ENCODE data around the gene HDLBP.

Gene HDLBP

GRCh38 chr2:241232736-241233575 is 82.5 kb downstream of the HDLBP start:
- H3K4me1 ChIP-seq (ENCODE audit: low read length) = no peaks in the 10 kb centered on the region
- H3K9ac ChIP-seq (ENCODE audit: low read length) = no peak overlapping the region
- H3K4me2 ChIP-seq (ENCODE audit: low read length) = no peak overlapping the region
- H3K4me3 ChIP-seq (ENCODE audit: low read length) = no peak overlapping the region
- peaks cover 24% of the 10 kb centered on the region for H3K36me3 ChIP-seq (replicated peaks; ENCODE audit: low read depth, low read length)
- no peak for TF ChIP-seq EZH2phosphoT487 (IDR thresholded peaks at IDR 0.05; ENCODE audit: low read depth)
- no peak for TF ChIP-seq CTCF (IDR thresholded peaks at IDR 0.05; ENCODE audit: low read depth, low read length)
- H3K27ac ChIP-seq (ENCODE audit: low read length) = no peak overlapping the region
- no peaks in the 10 kb centered on the region for H3K79me2 ChIP-seq (ENCODE audit: low read length)
- no peak overlapping the region for H2AFZ ChIP-seq (ENCODE audit: low read depth, low read length)
- no peaks in the 10 kb centered on the region for H3K27me3 ChIP-seq (ENCODE audit: low read depth, low read length)
- H4K20me1 ChIP-seq (ENCODE audit: insufficient read depth, low read length) = no peaks in the 10 kb centered on the region
- no peaks in the 10 kb centered on the region for H3K9me3 ChIP-seq (ENCODE audit: insufficient read depth, low read length)

- no peaks in the 10 kb centered on the region for H3K4me1 ChIP-seq (ENCODE audit: low read length)
- H3K4me2 ChIP-seq (ENCODE audit: low read length) = no peak overlapping the region
- no peaks in the 10 kb centered on the region for H4K20me1 ChIP-seq (ENCODE audit: insufficient read depth, low read length)
- TF ChIP-seq EZH2phosphoT487 (IDR thresholded peaks at IDR 0.05; ENCODE audit: low read depth) = no peak
- TF ChIP-seq CTCF (IDR thresholded peaks at IDR 0.05; ENCODE audit: low read depth, low read length) = no peak
- peaks cover 26% of the 10 kb centered on the region for H3K36me3 ChIP-seq (replicated peaks; ENCODE audit: low read depth, low read length)
- no peak overlapping the region for H3K27ac ChIP-seq (ENCODE audit: low read length)
- H2AFZ ChIP-seq (ENCODE audit: low read depth, low read length) = no peak overlapping the region
- no peaks in the 10 kb centered on the region for H3K27me3 ChIP-seq (ENCODE audit: low read depth, low read length)
- no peaks in the 10 kb centered on the region for H3K79me2 ChIP-seq (ENCODE audit: low read length)
- H3K9me3 ChIP-seq (ENCODE audit: insufficient read depth, low read length) = no peaks in the 10 kb centered on the region
- no peak overlapping the region for H3K9ac ChIP-seq (ENCODE audit: low read length)
- no peak overlapping the region for H3K4me3 ChIP-seq (ENCODE audit: low read length)
These were observed 85.0 kb downstream of the HDLBP start for GRCh38 chr2:241230435-241230834.

- Histone ChIP-seq H3K9ac (ENCODE audit: low read length) (no peak overlapping the region), H3K36me3 (replicated peaks; ENCODE audit: low read depth, low read length) (peaks cover 27% of the 10 kb centered on the region), H3K27me3 (ENCODE audit: low read depth, low read length) (no peaks in the 10 kb centered on the region), H3K79me2 (ENCODE audit: low read length) (no peaks in the 10 kb centered on the region), H3K4me2 (ENCODE audit: low read length) (no peak overlapping the region), H2AFZ (ENCODE audit: low read depth, low read length) (no peak overlapping the region), H3K9me3 (ENCODE audit: insufficient read depth, low read length) (no peaks in the 10 kb centered on the region), H3K27ac (ENCODE audit: low read length) (no peak overlapping the region), H4K20me1 (ENCODE audit: insufficient read depth, low read length) (no peaks in the 10 kb centered on the region), H3K4me3 (ENCODE audit: low read length) (no peak overlapping the region), H3K4me1 (ENCODE audit: low read length) (no peaks in the 10 kb centered on the region)
- TF ChIP-seq EZH2phosphoT487 (IDR thresholded peaks at IDR 0.05; ENCODE audit: low read depth) (no peak), CTCF (IDR thresholded peaks at IDR 0.05; ENCODE audit: low read depth, low read length) (no peak)
These were observed 85.7 kb downstream of the HDLBP start for GRCh38 chr2:241229563-241230401.

- Histone ChIP-seq H3K4me3 (ENCODE audit: low read length) (no peak overlapping the region), H3K36me3 (replicated peaks; ENCODE audit: low read depth, low read length) (peaks cover 27% of the 10 kb centered on the region), H3K9ac (ENCODE audit: low read length) (no peak overlapping the region), H3K27ac (ENCODE audit: low read length) (no peak overlapping the region), H3K27me3 (ENCODE audit: low read depth, low read length) (no peaks in the 10 kb centered on the region), H4K20me1 (ENCODE audit: insufficient read depth, low read length) (no peaks in the 10 kb centered on the region), H3K9me3 (ENCODE audit: insufficient read depth, low read length) (no peaks in the 10 kb centered on the region), H3K79me2 (ENCODE audit: low read length) (no peaks in the 10 kb centered on the region), H3K4me1 (ENCODE audit: low read length) (no peaks in the 10 kb centered on the region), H3K4me2 (ENCODE audit: low read length) (no peak overlapping the region), H2AFZ (ENCODE audit: low read depth, low read length) (no peak overlapping the region)
- no peak for TF ChIP-seq EZH2phosphoT487 (IDR thresholded peaks at IDR 0.05; ENCODE audit: low read depth)
- TF ChIP-seq CTCF (IDR thresholded peaks at IDR 0.05; ENCODE audit: low read depth, low read length) = no peak
These were observed 86.5 kb downstream of the HDLBP start for GRCh38 chr2:241228860-241229516.

All from OCI-LY3 (cell line).